H1 (cell line): ENCODE data around the gene SHLD1. TPM values are rescaled to one million over a fixed set of nuclear protein-coding genes. Genes with fewer than 3 reads are reported as not detected.
A peak's percentile ranks its signal among the peaks of the same experiment; 100 is the strongest.

Source experiments
- CTCF ChIA-PET: fragments of 300-600 bp; sonication (Branson Sonifier 250); formaldehyde crosslinking; loops from one replicate; lab custom pipeline; 2021; ENCODE audit not compliant: partially characterized antibody; lab: Charles Lee
- POLR2A ChIA-PET: fragments of 300-600 bp; sonication (Branson Sonifier 250); formaldehyde crosslinking; loops from one replicate; lab custom pipeline; 2021; ENCODE audit warnings: inconsistent platforms; ENCODE audit not compliant: partially characterized antibody; lab: Charles Lee
- DNase-seq, 2 experiments: peaks; one replicate each; pipeline versions ENCODE4 v3.0.0 to v3.0.0-alpha.2; 2010 to 2022; ENCODE audit warnings: low spot score in 2 of 2, low read depth in 1 of 2, mixed read lengths in 1 of 2
- FAIRE-seq: peaks from 2 replicates; lab custom pipeline; 2011; peaks lifted over from hg19 to GRCh38; lab: Jason Lieb, UNC
- H2AFZ ChIP-seq: 2 replicates; pipeline ENCODE4 v1.8.1; 2012; ENCODE audit warnings: low read length, inconsistent platforms
- H2AK5ac ChIP-seq: 2 replicates; pipeline ENCODE4 v1.6.1; 2013; ENCODE audit warnings: low read depth, low read length
- H2BK120ac ChIP-seq: replicated peaks from 2 replicates; pipeline ENCODE3; 2013; ENCODE audit warnings: low read depth, low read length, inconsistent platforms
- H2BK12ac ChIP-seq: 2 replicates; pipeline ENCODE4 v1.6.1; 2013; ENCODE audit warnings: low read depth, low read length
- H2BK15ac ChIP-seq: 2 replicates; pipeline ENCODE4 v1.6.1; 2013; ENCODE audit warnings: low read length
- H2BK20ac ChIP-seq: 2 replicates; pipeline ENCODE4 v1.6.1; 2013; ENCODE audit warnings: low read length
- H2BK5ac ChIP-seq: 2 replicates; pipeline ENCODE4 v1.6.1; 2013; ENCODE audit warnings: low read depth, low read length
- H3K14ac ChIP-seq: 2 replicates; pipeline ENCODE4 v1.6.1; 2013; ENCODE audit warnings: inconsistent platforms; ENCODE audit not compliant: insufficient read length
- H3K18ac ChIP-seq: 2 replicates; pipeline ENCODE4 v1.6.1; 2013; ENCODE audit warnings: low read length; ENCODE audit errors: extremely low read depth
- H3K23ac ChIP-seq: 2 replicates; pipeline ENCODE4 v1.6.1; 2013; ENCODE audit warnings: inconsistent platforms; ENCODE audit not compliant: insufficient read length
- H3K23me2 ChIP-seq: 2 replicates; pipeline ENCODE4 v1.6.1; 2013; ENCODE audit warnings: low read depth, low read length
- H3K27ac ChIP-seq: 2 replicates; pipeline ENCODE4 v1.6.1; 2011; ENCODE audit warnings: low read depth, low read length, inconsistent platforms
- H3K27me3 ChIP-seq, 4 experiments: replicated peaks in 1 of 4; 1 replicate in 1 of 4; 2 replicates in 3 of 4; pipeline versions ENCODE4 v1.6.1 to v1.8.1; 2011 to 2013; ENCODE audit warnings: low read length in 3 of 4, mild to moderate bottlenecking in 3 of 4, inconsistent platforms in 2 of 4, mixed read lengths in 2 of 4, moderate library complexity in 1 of 4; ENCODE audit not compliant: control insufficient read depth in 3 of 4, insufficient read depth in 3 of 4; ENCODE audit errors: extremely low read depth in 1 of 4
- H3K36me3 ChIP-seq, 4 experiments: 2 replicates each; pipeline versions ENCODE4 v1.6.1 to v1.8.1; 2011 to 2013; ENCODE audit warnings: mild to moderate bottlenecking in 4 of 4, low read length in 3 of 4, moderate library complexity in 2 of 4, control low read depth in 1 of 4, inconsistent platforms in 1 of 4; ENCODE audit not compliant: insufficient read depth in 4 of 4, control insufficient read depth in 2 of 4
- H3K4ac ChIP-seq: replicated peaks from 2 replicates; pipeline ENCODE3; 2013; ENCODE audit warnings: low read length, low read depth, mixed read lengths, inconsistent platforms; ENCODE audit not compliant: insufficient read length
- H3K4me1 ChIP-seq, 4 experiments: replicated peaks in 1 of 4; 1 replicate in 1 of 4; 2 replicates in 3 of 4; pipeline versions ENCODE4 v1.6.1 to v1.8.1; 2011 to 2013; ENCODE audit warnings: low read length in 3 of 4, inconsistent platforms in 2 of 4, mixed read lengths in 1 of 4; ENCODE audit not compliant: insufficient read depth in 4 of 4, control insufficient read depth in 3 of 4
- H3K4me2 ChIP-seq, 2 experiments: 2 replicates each; pipeline versions ENCODE4 v1.6.1 to v1.8.1; 2011 to 2013; ENCODE audit warnings: low read depth in 2 of 2, low read length in 2 of 2, control low read depth in 1 of 2, inconsistent platforms in 1 of 2, mild to moderate bottlenecking in 1 of 2; ENCODE audit not compliant: insufficient read depth in 1 of 2
- H3K4me3 ChIP-seq, 4 experiments: fragments of 200-600, 300-600 bp in 1 of 4; sonication (generic), shearing (Covaris generic), sonication (Bioruptor Twin) in 1 of 4; 2 replicates each; pipeline versions ENCODE4 v1.5.1 to v1.8.1; 2011 to 2016; ENCODE audit warnings: low read length in 4 of 4, low read depth in 3 of 4, control low read depth in 2 of 4, inconsistent platforms in 2 of 4, mild to moderate bottlenecking in 2 of 4, mixed read lengths in 1 of 4, moderate library complexity in 1 of 4; ENCODE audit not compliant: insufficient read depth in 2 of 4; ENCODE audit errors: extremely low read depth in 1 of 4
- H3K56ac ChIP-seq: replicated peaks from 2 replicates; pipeline ENCODE3; 2013; ENCODE audit warnings: low read depth, mild to moderate bottlenecking, mixed read lengths, low read length, inconsistent platforms; ENCODE audit not compliant: insufficient read length
- H3K79me1 ChIP-seq: 2 replicates; pipeline ENCODE4 v1.6.1; 2013; ENCODE audit warnings: low read depth, low read length, control low read depth
- H3K79me2 ChIP-seq, 2 experiments: 2 replicates each; pipeline versions ENCODE4 v1.6.1 to v1.8.1; 2012 to 2013; ENCODE audit warnings: low read length in 2 of 2, mild to moderate bottlenecking in 2 of 2, inconsistent platforms in 1 of 2; ENCODE audit not compliant: insufficient read depth in 2 of 2, control insufficient read depth in 1 of 2
- H3K9ac ChIP-seq, 4 experiments: replicated peaks in 1 of 4; 1 replicate in 1 of 4; 2 replicates in 3 of 4; pipeline versions ENCODE4 v1.6.1 to v1.8.1; 2011 to 2013; ENCODE audit warnings: low read depth in 3 of 4, low read length in 3 of 4, control low read depth in 2 of 4, mild to moderate bottlenecking in 2 of 4, moderate library complexity in 2 of 4, inconsistent platforms in 1 of 4; ENCODE audit errors: extremely low read depth in 1 of 4
- H3K9me3 ChIP-seq, 2 experiments: 2 replicates each; pipeline versions ENCODE4 v1.6.1 to v1.8.1; 2012 to 2013; ENCODE audit warnings: mild to moderate bottlenecking in 2 of 2, moderate library complexity in 2 of 2, control low read depth in 1 of 2, inconsistent platforms in 1 of 2, low read depth in 1 of 2, low read length in 1 of 2, mixed read lengths in 1 of 2; ENCODE audit not compliant: insufficient read depth in 2 of 2
- H4K20me1 ChIP-seq, 2 experiments: replicated peaks in 1 of 2; 2 replicates each; pipeline versions ENCODE3 to v1.8.1; 2011 to 2013; ENCODE audit warnings: inconsistent platforms in 2 of 2, low read length in 2 of 2, mild to moderate bottlenecking in 1 of 2; ENCODE audit not compliant: insufficient read depth in 2 of 2, control insufficient read depth in 1 of 2
- H4K5ac ChIP-seq: 2 replicates; pipeline ENCODE4 v1.6.1; 2013; ENCODE audit warnings: low read length, low read depth, mixed read lengths, inconsistent platforms; ENCODE audit not compliant: insufficient read length
- H4K8ac ChIP-seq: 2 replicates; pipeline ENCODE4 v1.8.0; 2013; ENCODE audit warnings: mild to moderate bottlenecking, moderate library complexity, low read length, inconsistent platforms; ENCODE audit not compliant: insufficient read depth; ENCODE audit errors: extremely low read depth
- H4K91ac ChIP-seq: replicated peaks from 2 replicates; pipeline ENCODE3; 2013; ENCODE audit warnings: low read length, mixed read lengths, inconsistent platforms; ENCODE audit not compliant: insufficient read length
- ASH2L ChIP-seq: fragments of 200-600, 300-600 bp; sonication (generic); IDR thresholded peaks from one replicate; pipeline ENCODE4 v1.7.1; 2017; ENCODE audit warnings: low read length
- MAFK ChIP-seq: IDR thresholded peaks from 2 replicates; pipeline ENCODE4 v1.6.1; 2012; ENCODE audit warnings: low read depth, mild to moderate bottlenecking, improper control_type of control experiment, low read length
- RFX5 ChIP-seq: IDR thresholded peaks from 2 replicates; pipeline ENCODE4 v1.6.1; 2011; ENCODE audit warnings: low read depth, low read length, improper control_type of control experiment, borderline replicate concordance
- RNF2 ChIP-seq: fragments of 200-900, 300-1000 bp; sonication (generic); IDR thresholded peaks from 2 replicates; pipeline ENCODE4 v1.7.1; 2016; ENCODE audit warnings: borderline replicate concordance, low read depth, mild to moderate bottlenecking, antibody characterized with exemption, low read length; ENCODE audit not compliant: poor library complexity, severe bottlenecking; ENCODE audit errors: missing control alignments
- WGBS, 2 experiments: shearing (Covaris generic) in 1 of 2; methylation state at CpG; one replicate each; pipeline versions ENCODE4 v1.1.6 to v1.1.7; 2013 to 2015; ENCODE audit warnings: low lambda C conversion rate in 2 of 2, mixed read lengths in 2 of 2, inconsistent platforms in 1 of 2, low coverage in 1 of 2, missing lambda C conversion rate in 1 of 2; ENCODE audit not compliant: insufficient replicate concordance in 2 of 2, insufficient coverage in 1 of 2, insufficient read length in 1 of 2; ENCODE audit errors: extremely low coverage in 1 of 2, missing lambda C conversion rate in 1 of 2; 5-methylcytosine and 5-hydroxymethylcytosine counted together
- polyA plus RNA-seq, 7 experiments: library from polyadenylated mRNA; depleted of rRNA in 3 of 7; stranded (reverse) in 5 of 7; unstranded in 2 of 7; fragments of >200 nt in 5 of 7; fragments of 200-250 nt in 2 of 7; gene quantifications; 1 replicate in 5 of 7; 2 replicates in 1 of 7; 4 replicates in 1 of 7; pipeline versions ENCODE4 v1.2.1 to v1.2.3, GENCODE V29; 2011 to 2013; ENCODE audit warnings: missing spikeins in 2 of 7, mixed read lengths in 2 of 7
- total RNA-seq: library from RNA; stranded (reverse); fragmentation: NEBNext Ultra II Directional; extraction: Animal tissue kit (Norgen Biotek cat#: 25700); gene quantifications from 2 replicates; pipeline ENCODE4 v1.2.1, GENCODE V29; 2021

Gene SHLD1
- total and polyA plus RNA-seq, 2 of the 8 experiments (the other 6 are each of a cell fraction or from before 2014, with no cell fraction given): 4.2 to 6.5 TPM

DNA sequence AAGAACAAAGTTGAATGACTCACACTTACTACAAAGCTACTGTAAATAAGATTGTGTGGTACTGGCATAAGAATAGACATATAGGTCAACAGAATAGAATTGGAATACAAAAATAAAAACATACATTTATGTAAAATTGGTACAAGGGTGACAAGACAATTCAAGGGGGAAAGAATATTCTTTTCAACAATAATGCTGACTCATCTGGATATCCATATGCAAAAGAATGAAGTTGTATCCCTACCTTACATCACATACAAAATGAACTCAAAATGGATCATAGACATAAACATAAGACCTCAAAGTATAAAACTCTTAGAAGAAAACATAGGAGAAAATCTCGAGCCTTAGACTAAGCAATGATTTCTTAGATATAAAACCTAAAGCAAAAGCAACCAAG is 149.2 kb downstream of the SHLD1 start:
- no peak for DNase-seq
- no peak overlapping the region for H3K18ac ChIP-seq
- no peaks in the 10 kb centered on the region for H3K4me1 ChIP-seq
- no peak overlapping the region for H4K8ac ChIP-seq
- H3K14ac ChIP-seq: no peak overlapping the region
- H2AK5ac ChIP-seq: no peak overlapping the region
- FAIRE-seq: no peak
- H3K79me2 ChIP-seq: no peaks in the 10 kb centered on the region
- no peak overlapping the region for H3K4ac ChIP-seq
- H2BK12ac ChIP-seq: no peak overlapping the region
- H4K5ac ChIP-seq: no peak overlapping the region
- H3K56ac ChIP-seq: no peak overlapping the region
- H3K4me2 ChIP-seq: no peak overlapping the region
- H2BK120ac ChIP-seq: no peak overlapping the region
- H3K79me1 ChIP-seq: no peaks in the 10 kb centered on the region
- CTCF ChIA-PET: no interaction called here
- TF ChIP-seq RFX5: no peak
- no peak for TF ChIP-seq ASH2L
- TF ChIP-seq MAFK: peak; percentile 64; the same call in 1 of the 2 replicates
- TF ChIP-seq RNF2: no peak
- TF ChIP-seq, all 59 proteins: peak for 1
- H2AFZ ChIP-seq: no peak overlapping the region
- H2BK5ac ChIP-seq: no peak overlapping the region
- POLR2A ChIA-PET: no interaction called here
- no peak overlapping the region for H3K23ac ChIP-seq
- H3K27me3 ChIP-seq: no peaks in the 10 kb centered on the region
- no peak overlapping the region for H3K27ac ChIP-seq
- no peak overlapping the region for H4K91ac ChIP-seq
- H2BK20ac ChIP-seq: no peak overlapping the region
- H3K23me2 ChIP-seq: no peaks in the 10 kb centered on the region
- H3K36me3 ChIP-seq: no peaks in the 10 kb centered on the region
- 93% methylated on average over 1 of the region's 1 CpG; no CpG with 5 or more reads in 1 of the 2 experiments for WGBS, 2 experiments
- H3K4me3 ChIP-seq: no peak overlapping the region
- no peak overlapping the region for H3K9ac ChIP-seq
- no peaks in the 10 kb centered on the region for H3K9me3 ChIP-seq
- no peak overlapping the region for H2BK15ac ChIP-seq
- no peaks in the 10 kb centered on the region for H4K20me1 ChIP-seq
